ENCODE data around the gene AEN. TPM values are rescaled to one million over a fixed set of nuclear protein-coding genes. Genes with fewer than 3 reads are reported as not detected.

The AEN gene
- total RNA-seq, 1 donor from 2014 or later = 8.1 TPM

- no peak for DNase-seq
These were observed 28.8 kb downstream of the AEN start for GRCh38 chr15:88649753-88650551.

GRCh38 chr15:88650556-88650955 is 29.4 kb downstream of the AEN start:
- DNase-seq = no peak

- DNase-seq = no peak
These were observed 30.1 kb downstream of the AEN start for GRCh38 chr15:88651136-88651732.

- DNase-seq = no peak
These were observed 30.8 kb downstream of the AEN start for GRCh38 chr15:88651971-88652370.

- DNase-seq = no peak
These were observed 31.5 kb downstream of the AEN start for GRCh38 chr15:88652456-88653199.

- no peak for DNase-seq
These were observed 32.3 kb downstream of the AEN start for GRCh38 chr15:88653200-88654064.

- no peak for DNase-seq
These were observed 33.4 kb downstream of the AEN start for GRCh38 chr15:88654430-88655102.

GRCh38 chr15:88655103-88655553 is 34.0 kb downstream of the AEN start:
- DNase-seq = no peak

- no peak for DNase-seq
These were observed 34.8 kb downstream of the AEN start for GRCh38 chr15:88655800-88656488.

GRCh38 chr15:88656760-88657221 is 35.7 kb downstream of the AEN start:
- no peak for DNase-seq

- peak; percentile 65 for DNase-seq
These were observed 36.4 kb downstream of the AEN start for GRCh38 chr15:88657326-88658069.

- DNase-seq = no peak
These were observed 37.2 kb downstream of the AEN start for GRCh38 chr15:88658070-88658965.

GRCh38 chr15:88658972-88659931 is 38.1 kb downstream of the AEN start:
- DNase-seq = peak; percentile 52

GRCh38 chr15:88661041-88661700 is 40.0 kb downstream of the AEN start:
- no peak for DNase-seq

- no peak for DNase-seq
These were observed 40.8 kb downstream of the AEN start for GRCh38 chr15:88661761-88662556.

GRCh38 chr15:88663141-88663621 is 42.0 kb downstream of the AEN start:
- no peak for DNase-seq

Measured in tongue (tissue), 2 donors.